Ammon's horn (tissue), 1 donor: ENCODE data around the gene PRKAG1.

Experiments
- DNase-seq: peaks from one replicate; pipeline ENCODE4 v3.0.0-alpha.2; 2016; ENCODE audit warnings: low spot score

PRKAG1 gene

GRCh38 chr12:49031573-49032161 is 13.1 kb upstream of the PRKAG1 start:
- DNase-seq, result no peak

GRCh38 chr12:49030714-49031572 is 12.4 kb upstream of the PRKAG1 start:
- no peak for DNase-seq

- DNase-seq, result no peak
These were observed 11.5 kb upstream of the PRKAG1 start for GRCh38 chr12:49030119-49030518.

- DNase-seq, result no peak
These were observed 10.2 kb upstream of the PRKAG1 start for GRCh38 chr12:49028666-49029275.

- DNase-seq, result no peak
These were observed 9.4 kb upstream of the PRKAG1 start for GRCh38 chr12:49027846-49028555.

GRCh38 chr12:49026678-49027480 is 8.3 kb upstream of the PRKAG1 start:
- DNase-seq, result no peak

GRCh38 chr12:49026101-49026500 is 7.5 kb upstream of the PRKAG1 start:
- DNase-seq, result no peak

GRCh38 chr12:49025463-49025862 is 6.9 kb upstream of the PRKAG1 start:
- no peak for DNase-seq

GRCh38 chr12:49024543-49024942 is 6.0 kb upstream of the PRKAG1 start:
- no peak for DNase-seq

GRCh38 chr12:49023812-49024211 is 5.2 kb upstream of the PRKAG1 start:
- no peak for DNase-seq

- no peak for DNase-seq
These were observed 4.1 kb upstream of the PRKAG1 start for GRCh38 chr12:49022558-49023178.

GRCh38 chr12:49021292-49021915 is 2.8 kb upstream of the PRKAG1 start:
- DNase-seq, result no peak

GRCh38 chr12:49020441-49020840 is 1.9 kb upstream of the PRKAG1 start:
- no peak for DNase-seq

- no peak for DNase-seq
These were observed 1.1 kb upstream of the PRKAG1 start for GRCh38 chr12:49019443-49020324.

GRCh38 chr12:49019120-49019430 is 499 bp upstream of the PRKAG1 start:
- no peak for DNase-seq

GRCh38 chr12:49017891-49018260 is 700 bp downstream of the PRKAG1 start:
- no peak for DNase-seq

- DNase-seq, result no peak
These were observed 3.4 kb downstream of the PRKAG1 start for GRCh38 chr12:49015196-49015595.

GRCh38 chr12:49014547-49014946 is 4.0 kb downstream of the PRKAG1 start:
- no peak for DNase-seq

GRCh38 chr12:49013428-49013827 is 5.1 kb downstream of the PRKAG1 start:
- DNase-seq, result no peak

GRCh38 chr12:49012739-49013138 is 5.8 kb downstream of the PRKAG1 start:
- DNase-seq, result no peak
